Superior temporal gyrus (tissue), 1 donor: ENCODE results near the gene TECPR2.
A peak's percentile ranks its signal among the peaks of the same experiment; 100 is the strongest.

Experiments
- DNase-seq: peaks from one replicate; pipeline ENCODE4 v3.0.0-alpha.2; 2016; ENCODE audit errors: extremely low spot score

TECPR2 gene

GRCh38 chr14:102496958-102497744 is 134.4 kb downstream of the TECPR2 start:
- DNase-seq, result no peak

GRCh38 chr14:102497998-102498677 is 135.4 kb downstream of the TECPR2 start:
- peak; percentile 41 for DNase-seq

DNA sequence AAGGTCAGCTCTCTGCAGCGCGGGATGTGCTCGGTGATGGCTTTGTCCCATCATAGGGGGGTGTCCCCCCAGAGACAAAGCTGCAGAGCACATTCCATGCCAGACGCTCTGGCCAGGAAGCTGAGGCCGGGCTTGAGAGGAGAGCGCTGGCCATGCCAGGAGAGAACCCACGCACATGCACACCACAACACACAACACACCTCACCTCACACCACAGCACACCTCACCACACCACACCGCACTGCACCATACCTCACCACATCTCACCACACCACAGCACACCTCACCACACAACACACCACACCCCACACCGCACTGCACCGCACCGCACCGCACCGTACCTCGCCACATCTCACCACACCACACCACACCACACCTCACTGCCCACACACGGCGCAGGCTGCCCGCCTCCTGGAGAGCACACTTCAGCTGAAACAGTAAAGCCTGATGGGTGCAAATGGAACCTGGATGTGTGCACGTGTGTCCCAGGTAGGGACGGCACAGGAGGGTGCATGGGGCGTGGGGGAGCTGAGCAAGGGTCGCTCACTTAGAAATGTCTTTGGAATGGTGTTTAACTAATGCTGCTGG is 136.0 kb downstream of the TECPR2 start:
- DNase-seq, result no peak

- DNase-seq, result no peak
Measured at GRCh38 chr14:102499401-102500157, 136.8 kb downstream of the TECPR2 start.

DNA sequence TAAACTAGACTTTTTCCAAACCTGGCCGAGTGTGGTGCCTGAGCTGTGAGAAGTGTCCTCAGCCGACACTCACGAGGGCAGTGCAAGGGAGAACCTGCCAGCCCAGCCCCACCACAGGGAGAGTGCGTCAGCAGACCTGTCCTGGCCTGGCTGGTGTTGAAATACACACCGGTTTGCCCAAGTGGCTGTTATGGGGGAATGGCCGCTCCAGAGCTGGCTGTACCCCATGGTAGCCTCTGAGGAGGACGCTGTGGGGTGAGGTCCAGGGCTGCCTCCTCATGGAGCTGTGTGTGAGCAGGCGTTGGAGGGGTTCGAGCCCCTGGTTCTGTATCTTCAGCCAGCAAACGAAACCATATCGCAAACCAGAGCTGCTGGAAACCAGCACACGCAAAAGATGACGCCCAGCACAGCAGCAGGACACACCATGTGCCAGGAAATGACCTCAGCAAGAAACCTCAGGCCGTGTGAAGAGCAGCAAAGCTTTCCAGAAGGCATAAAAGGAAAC is 137.5 kb downstream of the TECPR2 start:
- DNase-seq, result peak; percentile 29

- no peak for DNase-seq
Measured at GRCh38 chr14:102500713-102501112, 138.0 kb downstream of the TECPR2 start.

GRCh38 chr14:102501751-102502315 is 139.1 kb downstream of the TECPR2 start:
- no peak for DNase-seq

GRCh38 chr14:102502571-102502970 is 139.8 kb downstream of the TECPR2 start:
- no peak for DNase-seq

DNA sequence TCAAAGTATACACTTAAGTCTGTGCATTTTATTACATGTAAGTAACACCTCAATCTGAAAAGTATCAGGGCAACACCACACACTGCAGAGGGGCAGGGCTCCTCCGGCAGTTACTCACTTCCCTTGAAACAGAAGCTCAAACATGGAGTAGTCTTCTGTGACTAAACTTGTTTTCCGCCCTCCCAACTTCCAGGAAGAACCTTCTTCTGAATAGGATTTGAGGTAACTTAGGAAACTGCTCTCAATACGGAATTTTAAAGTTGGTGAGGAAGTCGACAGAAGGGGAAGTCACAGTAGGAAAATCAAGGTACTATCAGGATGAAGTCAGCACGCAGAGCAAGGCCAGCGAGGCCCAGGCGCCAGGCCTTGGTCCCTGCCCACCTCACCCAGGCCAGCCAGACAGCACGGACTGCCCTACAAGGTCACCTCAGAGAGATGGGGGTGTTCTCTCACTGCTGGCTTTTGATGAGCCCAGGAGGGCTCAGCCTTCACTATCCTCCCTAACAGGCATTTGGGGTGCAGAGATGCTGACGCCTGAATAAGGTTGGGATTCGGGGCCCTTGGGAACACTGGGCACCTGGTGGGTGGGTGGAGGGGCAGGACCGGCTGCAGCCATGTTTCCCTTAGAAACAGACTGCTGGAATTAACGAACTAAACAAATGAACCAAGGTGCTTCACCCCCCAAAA is 141.0 kb downstream of the TECPR2 start:
- DNase-seq, result no peak

- DNase-seq, result no peak
Measured at GRCh38 chr14:102504328-102504999, 141.7 kb downstream of the TECPR2 start.

- no peak for DNase-seq
Measured at GRCh38 chr14:102505000-102505619, 142.4 kb downstream of the TECPR2 start.

DNA sequence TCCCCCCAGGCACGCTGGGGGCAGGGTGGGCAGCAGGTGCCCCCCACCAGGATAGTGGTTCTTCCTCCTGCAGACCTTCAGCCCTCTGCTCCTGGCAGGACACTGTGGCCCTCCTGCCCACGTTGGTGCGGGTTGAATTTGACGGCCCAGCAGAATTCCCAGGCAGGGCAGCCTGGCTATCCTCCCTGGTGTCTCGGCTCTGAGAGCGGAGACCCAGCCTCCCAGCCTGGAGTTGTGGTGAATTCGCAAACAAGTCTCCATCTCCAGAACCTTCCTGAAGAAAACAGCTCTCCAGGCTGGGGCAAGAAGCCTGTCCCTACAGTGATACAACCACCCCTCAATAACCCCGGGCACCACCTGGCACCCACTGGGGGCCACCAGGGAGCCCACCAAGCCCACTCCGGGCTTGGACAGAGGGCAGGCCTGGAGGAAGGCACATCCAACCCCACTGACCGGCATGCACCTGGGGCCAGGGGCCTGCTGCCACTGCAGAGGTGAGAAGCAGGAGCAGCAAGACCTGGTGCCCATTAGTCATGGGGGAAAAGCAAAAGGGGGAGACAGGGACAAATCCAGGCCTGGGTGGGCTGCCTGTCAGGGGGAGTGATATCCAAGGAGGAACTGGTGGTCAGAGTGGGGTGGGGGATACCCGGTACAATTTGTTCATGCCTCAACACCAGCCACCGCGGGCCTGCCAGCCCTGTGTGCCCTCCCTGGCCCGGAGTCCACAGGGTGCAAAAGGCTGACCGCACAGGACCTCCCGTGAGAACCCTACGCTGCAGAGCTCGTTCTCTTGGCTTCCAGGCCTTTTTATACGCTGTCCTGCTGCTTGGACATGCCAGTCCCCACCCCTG is 143.3 kb downstream of the TECPR2 start:
- no peak for DNase-seq

DNA sequence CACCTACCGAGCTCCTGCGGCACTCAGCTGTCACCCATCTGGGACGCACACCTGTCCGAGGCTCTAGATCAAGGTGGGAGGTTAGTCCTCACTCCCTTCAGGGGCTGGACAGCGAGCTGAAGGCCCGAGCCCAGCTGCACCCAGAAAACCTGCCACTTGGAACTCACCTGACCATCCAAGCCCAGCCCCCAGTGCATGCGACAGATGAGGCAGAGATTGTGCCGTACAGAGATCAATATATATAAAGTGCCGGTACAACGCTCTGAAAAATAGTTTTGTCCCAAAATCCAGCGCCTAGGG is 143.8 kb downstream of the TECPR2 start:
- DNase-seq, result no peak

- DNase-seq, result no peak
Measured at GRCh38 chr14:102507081-102507856, 144.5 kb downstream of the TECPR2 start.

DNA sequence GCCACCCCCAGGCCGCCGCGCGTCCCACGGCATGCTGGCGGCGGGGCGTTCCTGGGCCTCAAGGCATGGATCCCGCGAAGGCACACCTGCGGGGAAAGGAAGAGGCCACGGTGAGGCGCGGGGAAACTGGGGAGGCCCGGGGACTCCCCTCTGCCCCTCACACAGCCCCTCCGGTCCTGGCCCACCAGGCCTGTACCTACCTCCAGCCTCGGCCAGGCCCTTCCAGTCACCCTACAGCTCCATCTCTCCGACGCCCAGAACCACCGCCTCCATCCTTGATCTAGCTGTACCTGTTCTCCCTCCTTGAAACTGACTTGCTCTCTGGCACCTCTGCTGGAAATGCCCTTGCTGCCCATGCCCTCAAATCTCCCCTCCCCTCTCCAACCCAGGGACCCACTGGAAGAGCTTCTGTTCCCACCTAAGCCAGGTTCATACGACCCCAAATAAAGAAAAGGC is 145.1 kb downstream of the TECPR2 start:
- no peak for DNase-seq

GRCh38 chr14:102508410-102508773 is 145.7 kb downstream of the TECPR2 start:
- no peak for DNase-seq

DNA sequence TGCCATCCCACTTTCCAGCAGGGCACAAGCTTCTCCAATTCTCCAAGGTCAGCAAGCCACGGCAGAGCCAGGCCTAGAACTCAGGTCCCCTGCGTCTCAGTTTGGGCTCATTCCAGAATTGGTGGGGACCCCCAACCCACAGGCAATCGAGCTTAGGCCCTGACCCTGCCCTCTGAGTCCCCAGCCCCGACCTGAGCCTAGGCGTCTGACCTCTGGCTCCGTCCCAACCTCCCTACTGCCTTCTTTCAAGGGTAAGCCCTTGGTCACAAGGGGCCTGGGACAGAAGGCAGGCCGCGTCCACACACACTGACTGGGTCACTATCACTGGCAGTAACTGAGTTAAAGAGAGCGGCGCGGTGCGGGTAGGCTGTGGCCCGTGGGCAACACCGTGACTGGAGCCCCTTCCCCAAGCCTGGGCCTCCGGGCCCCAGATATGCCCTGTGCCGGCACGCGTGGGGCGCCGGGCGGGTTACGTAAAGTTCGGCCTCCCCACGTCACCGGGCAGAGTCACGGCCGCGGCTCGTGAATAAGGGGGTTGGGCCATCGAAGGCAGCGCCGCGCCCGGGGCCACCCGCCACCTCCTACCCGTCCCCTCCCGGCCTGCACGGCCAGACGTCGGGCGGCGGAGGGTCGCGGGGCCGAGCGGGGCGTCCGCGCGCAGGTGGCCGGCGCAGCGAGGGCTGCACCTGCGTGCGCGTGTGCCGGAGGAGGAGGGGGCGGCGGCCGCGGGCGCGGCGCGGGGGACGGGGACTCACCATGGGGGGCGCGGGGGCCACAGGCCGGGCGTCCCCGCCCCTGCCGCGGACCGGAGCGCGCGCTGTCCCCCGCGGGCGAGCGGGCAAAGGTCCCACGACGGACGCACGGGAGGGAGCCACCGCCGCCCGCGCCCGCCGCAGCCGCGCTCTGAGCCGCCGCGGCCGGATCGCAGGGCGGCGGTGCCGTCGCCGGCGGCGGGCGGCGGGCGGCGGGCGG is 146.3 kb downstream of the TECPR2 start:
- no peak for DNase-seq
